ENCODE results near the gene SNAP91.

GRCh38 chr6:83592770-83593394, 116.0 kb downstream of the SNAP91 start:
- TF ChIP-seq EP300 (conservative IDR thresholded peaks at IDR 0.05; ENCODE audit: poor library complexity, severe bottlenecking) (no peak), CTCF (IDR thresholded peaks at IDR 0.05; ENCODE audit: poor library complexity, severe bottlenecking) (no peak), MXI1 (conservative IDR thresholded peaks at IDR 0.05; ENCODE audit: poor library complexity, severe bottlenecking) (no peak), EZH2 (IDR thresholded peaks at IDR 0.05; ENCODE audit: borderline replicate concordance, insufficient read depth, low read length, poor library complexity, severe bottlenecking) (no peak), POLR2AphosphoS5 (IDR thresholded peaks at IDR 0.05) (no peak)
